GM12878 (cell line): ENCODE measurements around the gene ANGPTL2. TPM values are rescaled to one million over a fixed set of nuclear protein-coding genes. Genes with fewer than 3 reads are reported as not detected.

ENCODE experiments used
- ATAC-seq: fragments of 200-7000 bp; cut with Tn5 transposase; 3 replicates; pipeline ENCODE4 v1.9.1; 2020; ENCODE audit warnings: mild to moderate bottlenecking, moderate library complexity
- BruUV-seq: library from RNA; stranded (reverse); fragments of 400-500 nt; replicated peaks from 2 replicates; lab custom pipeline; 2021; lab: Mats Ljungman, UMichigan
- CTCF ChIA-PET: fragments of 300-600 bp; sonication (Branson Sonifier 250); formaldehyde crosslinking; extraction: SDS; loops from one replicate; lab custom pipeline; 2021; ENCODE audit warnings: inconsistent platforms; lab: Yijun Ruan, JAX
- POLR2A ChIA-PET: fragments of 350-600 bp; formaldehyde crosslinking; extraction: SDS; loops from one replicate; lab custom pipeline; 2021; ENCODE audit warnings: inconsistent platforms; lab: Charles Lee
- RAD21 ChIA-PET: fragments of 300-600 bp; sonication (Branson Sonifier 250); formaldehyde crosslinking; loops from one replicate; lab custom pipeline; 2023; ENCODE audit warnings: antibody characterized with exemption; ENCODE audit not compliant: unreplicated experiment; lab: Charles Lee
- SMC1A ChIA-PET: fragments of 300-600 bp; sonication (Branson Sonifier 250); formaldehyde crosslinking; loops from one replicate; lab custom pipeline; 2023; ENCODE audit not compliant: unreplicated experiment, uncharacterized antibody; lab: Charles Lee
- DNase-seq: peaks from one replicate; pipeline ENCODE4 v3.0.0-alpha.2; 2011; ENCODE audit warnings: low read depth, low spot score
- FAIRE-seq: peaks from 3 replicates; lab custom pipeline; 2011; peaks lifted over from hg19 to GRCh38; lab: Jason Lieb, UNC
- H2AFZ ChIP-seq: 2 replicates; pipeline ENCODE4 v1.6.0; 2011; ENCODE audit warnings: low read depth, low read length, control low read depth; ENCODE audit not compliant: control insufficient read depth
- H3K27ac ChIP-seq: 2 replicates; pipeline ENCODE4 v1.5.1; 2011; ENCODE audit warnings: control low read depth; ENCODE audit not compliant: control insufficient read depth, insufficient read depth
- H3K27me3 ChIP-seq, 2 experiments: replicated peaks in 1 of 2; 2 replicates each; pipeline versions ENCODE4 v1.6.0 to v1.6.1; 2011; ENCODE audit warnings: low read length in 1 of 2; ENCODE audit not compliant: control insufficient read depth in 2 of 2, insufficient read depth in 2 of 2
- H3K36me3 ChIP-seq, 2 experiments: 2 replicates each; pipeline ENCODE4 v1.5.1; 2011; ENCODE audit warnings: low read length in 1 of 2; ENCODE audit not compliant: control insufficient read depth in 2 of 2, insufficient read depth in 2 of 2
- H3K4me1 ChIP-seq: 2 replicates; pipeline ENCODE4 v1.6.1; 2011; ENCODE audit warnings: mild to moderate bottlenecking, low read length, moderate library complexity, mixed read lengths; ENCODE audit not compliant: control insufficient read depth, insufficient read depth
- H3K4me2 ChIP-seq: 2 replicates; pipeline ENCODE4 v1.6.0; 2011; ENCODE audit warnings: control low read depth; ENCODE audit not compliant: control insufficient read depth, insufficient read depth
- H3K4me3 ChIP-seq: fragments of 200-600 bp; sonication (generic); 2 replicates; pipeline ENCODE4 v1.5.1; 2016
- H3K79me2 ChIP-seq: 2 replicates; pipeline ENCODE4 v1.6.0; 2011; ENCODE audit warnings: low read length; ENCODE audit not compliant: control insufficient read depth, insufficient read depth
- H3K9ac ChIP-seq: 2 replicates; pipeline ENCODE4 v1.8.0; 2011; ENCODE audit warnings: low read length, control low read depth, mixed read lengths; ENCODE audit not compliant: control insufficient read depth, insufficient read depth
- H3K9me3 ChIP-seq: replicated peaks from 3 replicates; pipeline ENCODE4 v1.5.1; 2011; ENCODE audit warnings: mild to moderate bottlenecking, low read length; ENCODE audit not compliant: control insufficient read depth, insufficient read depth
- H4K20me1 ChIP-seq: 2 replicates; pipeline ENCODE4 v1.6.0; 2011; ENCODE audit not compliant: control insufficient read depth, insufficient read depth
- CBX3 ChIP-seq: fragments of 200-600 bp; sonication (generic); IDR thresholded peaks from 2 replicates; pipeline ENCODE4 v1.6.1; 2016; ENCODE audit warnings: low read depth, borderline replicate concordance
- CREB1 ChIP-seq: IDR thresholded peaks from 2 replicates; pipeline ENCODE4 v1.6.1; 2012; ENCODE audit warnings: low read depth, mild to moderate bottlenecking, inconsistent platforms
- EED ChIP-seq: sonication (generic); IDR thresholded peaks from 2 replicates; pipeline ENCODE4 v1.6.1; 2016; ENCODE audit warnings: antibody characterized with exemption, low read depth
- EGR1 ChIP-seq, 2 experiments: IDR thresholded peaks; 1 replicate in 1 of 2; 2 replicates in 1 of 2; pipeline ENCODE4 v1.6.1; 2011 to 2012; ENCODE audit warnings: low read depth in 2 of 2, low read length in 2 of 2, borderline replicate concordance in 1 of 2, mild to moderate bottlenecking in 1 of 2, moderate library complexity in 1 of 2
- HCFC1 ChIP-seq: fragments of 150-350 bp; IDR thresholded peaks from 2 replicates; pipeline ENCODE4 v1.6.1; 2014; ENCODE audit warnings: low read length
- MAX ChIP-seq: IDR thresholded peaks from 2 replicates; pipeline ENCODE4 v1.6.1; 2012; ENCODE audit warnings: low read depth, low read length, improper control_type of control experiment
- PRDM15 ChIP-seq: fragments of 450-650 bp; formaldehyde crosslinking; IDR thresholded peaks from 2 replicates; pipeline ENCODE4 v1.4.0; 2020; ENCODE audit warnings: mild to moderate bottlenecking, moderate library complexity
- RB1 ChIP-seq: fragments of 450-650 bp; formaldehyde crosslinking; IDR thresholded peaks from 2 replicates; pipeline ENCODE4 v1.6.1; 2017; ENCODE audit warnings: mild to moderate bottlenecking, borderline replicate concordance
- SREBF2 ChIP-seq: IDR thresholded peaks from 2 replicates; pipeline ENCODE4 v1.6.1; 2012; ENCODE audit warnings: mild to moderate bottlenecking, low read length
- TCF3 ChIP-seq: IDR thresholded peaks from 2 replicates; pipeline ENCODE4 v1.6.1; 2012; ENCODE audit warnings: low read depth, mild to moderate bottlenecking, low read length, borderline replicate concordance; ENCODE audit not compliant: insufficient read depth
- ZNF24 ChIP-seq: fragments of 450-650 bp; IDR thresholded peaks from 2 replicates; pipeline ENCODE4 v1.6.1; 2017; ENCODE audit warnings: antibody characterized with exemption, mild to moderate bottlenecking
- ZNF592 ChIP-seq: fragments of 450-650 bp; IDR thresholded peaks from 2 replicates; pipeline ENCODE4 v1.6.1; 2017; ENCODE audit warnings: mild to moderate bottlenecking, moderate library complexity
- ZSCAN29 ChIP-seq: fragments of 450-650 bp; IDR thresholded peaks from 2 replicates; pipeline ENCODE4 v1.6.1; 2017; ENCODE audit warnings: mild to moderate bottlenecking, moderate library complexity
- WGBS: methylation state at CpG from one replicate; pipeline ENCODE4 v1.1.6; 2016; ENCODE audit warnings: low lambda C conversion rate; ENCODE audit not compliant: insufficient replicate concordance, insufficient coverage; ENCODE audit errors: missing lambda C conversion rate; 5-methylcytosine and 5-hydroxymethylcytosine counted together
- in situ Hi-C: fragments of 300-500 bp; cut with MboI; formaldehyde crosslinking; loops from 9 replicates; pipeline ENCODE4 v1.14.3; 2018; ENCODE audit warnings: mixed read lengths
- intact Hi-C: fragments of 100-400 bp; cut with micrococcal nuclease; formaldehyde crosslinking; loops from one replicate; pipeline ENCODE4 v1.14.2; 2022; ENCODE audit not compliant: unreplicated experiment
- polyA plus RNA-seq, 11 experiments: library from polyadenylated mRNA; depleted of rRNA in 4 of 11; unstranded in 6 of 11; stranded (reverse) in 5 of 11; fragments of >200 nt; fragmentation: Nextera tagmentation in 4 of 11; fragmentation: Illumina TruSeq in 1 of 11; extraction: Ambion mirVana in 4 of 11; extraction: Trizol in 1 of 11; gene quantifications; 1 replicate in 1 of 11; 2 replicates in 10 of 11; pipeline versions ENCODE4 v1.2.1 to v1.2.3, GENCODE V29; 2011 to 2016; ENCODE audit warnings: inconsistent platforms in 2 of 11, missing spikeins in 2 of 11, low read depth in 1 of 11
- total RNA-seq, 4 experiments: library from RNA; depleted of rRNA in 3 of 4; stranded (reverse); fragments of >200 nt in 3 of 4; fragmentation: Illumina TruSeq in 1 of 4; extraction: Trizol in 1 of 4; gene quantifications; 2 replicates each; pipeline versions ENCODE4 v1.2.1 to v1.2.3, GENCODE V29; 2013 to 2021

ANGPTL2 gene
- total and polyA plus RNA-seq, 10 of the 15 experiments (the other 5 are each of a cell fraction or from before 2014, with no cell fraction given): 0.13 to 2.6 (median 0.82) TPM; not detected in 1

- Histone ChIP-seq H3K27me3 (no peaks in the 10 kb centered on the region), H3K4me1 (peaks cover 5% of the 10 kb centered on the region), H3K27ac (no peak overlapping the region), H3K4me3 (no peak overlapping the region), H3K9ac (no peak overlapping the region), H3K4me2 (no peak overlapping the region), H3K79me2 (no peaks in the 10 kb centered on the region), H4K20me1 (no peaks in the 10 kb centered on the region), H3K36me3 (no peaks in the 10 kb centered on the region; a peak in 1 of 4 replicates), H3K9me3 (no peaks in the 10 kb centered on the region), H2AFZ (no peak overlapping the region)
- no TSS peak for BruUV-seq
- 89% methylated on average over 7 of the region's 7 CpGs for WGBS
- POLR2A ChIA-PET: interaction anchor here (2.0 to 4.4 kb wide), 2 partner anchors 58 to 109 kb away, joined by 5 to 38 read pairs; no protein-coding TSS in a partner anchor
- no peak for FAIRE-seq
- no peak for ATAC-seq
- in situ Hi-C loops (no loop called here), intact Hi-C loops (no loop called here)
- RAD21 ChIA-PET: interaction anchor here (1.6 to 6.2 kb wide), 10 partner anchors 52 to 141 kb away, joined by 5 to 72 read pairs (median 18); no protein-coding TSS in a partner anchor
- SMC1A ChIA-PET: interaction anchor here (0.7 to 9.2 kb wide), 11 partner anchors 9 to 140 kb away, joined by 3 to 92 read pairs (median 6); no protein-coding TSS in a partner anchor
- DNase-seq: no peak
- CTCF ChIA-PET: interaction anchor here (1.2 to 2.5 kb wide), 6 partner anchors 9 to 106 kb away, joined by 3 to 11 read pairs (median 4); no protein-coding TSS in a partner anchor
- TF ChIP-seq RB1 (no peak), MAX (no peak), TCF3 (no peak), EED (no peak), PRDM15 (CRISPR knock-in tag) (no peak), SREBF2 (no peak), HCFC1 (no peak), CREB1 (no peak), CBX3 (no peak), ZSCAN29 (no peak), ZNF592 (no peak), EGR1 (IDR thresholded peaks at IDR 0.05; ENCODE audit: borderline replicate concordance in 1 of 2, low read depth in 2 of 2, low read length in 2 of 2) (no peak), ZNF24 (no peak)
Observed at GRCh38 chr9:127058011-127058644, 64.3 kb downstream of the ANGPTL2 start.
